HG02623 (cell line): ENCODE results near the gene ADARB2.
"Not testable (repeated sequence)": the region's sequence is repeated elsewhere in the genome, so short reads cannot be mapped to it uniquely, and the experiment has no call there.

Experiments used
- ATAC-seq: cut with Tn5 transposase; IDR thresholded peaks from one replicate; pipeline ENCODE4 v1.9.1; 2021; ENCODE audit warnings: moderate library complexity; ENCODE audit not compliant: unreplicated experiment

Gene ADARB2

DNA sequence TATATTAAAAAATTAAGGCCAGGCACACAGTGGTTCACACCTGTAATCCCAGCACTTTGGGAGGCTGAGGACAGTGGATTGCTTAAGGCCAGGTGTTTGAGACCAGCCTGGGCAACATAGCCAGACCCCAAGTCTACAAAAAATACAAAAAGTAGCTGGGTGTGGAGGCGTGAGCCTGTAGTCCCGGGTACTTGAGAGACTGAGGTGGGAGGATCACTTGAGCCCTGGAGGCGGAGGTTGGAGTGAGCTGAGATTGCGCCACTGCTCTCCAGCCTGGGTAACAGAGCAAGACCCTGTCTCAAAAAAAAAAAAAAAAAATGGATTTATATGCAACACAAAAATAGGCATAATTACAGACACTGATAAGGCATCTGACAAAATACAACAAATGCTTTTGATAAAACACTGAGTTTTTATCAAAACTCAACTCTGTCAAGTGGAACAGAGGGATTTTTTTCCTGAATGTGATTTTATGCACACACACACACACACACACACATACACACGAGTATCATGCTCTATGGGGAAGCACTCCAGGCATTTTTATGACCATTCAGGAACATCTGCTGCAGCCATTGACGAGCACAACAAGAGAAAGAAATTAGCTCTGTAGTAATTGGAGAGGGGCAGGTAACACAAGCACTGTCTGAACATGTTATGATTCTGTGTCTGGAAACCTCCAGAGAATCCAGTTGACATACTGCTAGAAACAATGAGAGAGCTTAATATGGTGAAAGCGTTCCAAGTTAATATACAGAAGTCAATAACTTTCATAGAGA is 488.0 kb downstream of the ADARB2 start:
- ATAC-seq: no peak

DNA sequence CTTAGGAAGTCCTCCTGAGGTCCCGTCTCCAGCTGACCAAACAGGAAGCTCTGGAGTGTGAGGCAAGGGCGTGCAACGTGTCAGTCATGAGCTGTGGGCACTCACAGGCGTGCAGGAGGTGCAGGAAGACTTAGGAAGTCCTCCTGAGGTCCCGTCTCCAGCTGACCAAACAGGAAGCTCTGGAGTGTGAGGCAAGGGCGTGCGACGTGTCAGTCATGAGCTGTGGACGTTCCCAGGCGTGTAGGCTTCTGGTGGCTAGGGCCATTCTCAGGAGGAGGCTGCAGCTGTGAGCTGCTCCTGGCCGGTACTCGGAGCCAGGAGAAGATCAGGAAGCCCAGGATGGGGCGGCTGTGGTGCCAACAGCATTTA is 489.1 kb downstream of the ADARB2 start:
- not testable (repeated sequence) for ATAC-seq

- ATAC-seq: no peak
These were observed 489.6 kb downstream of the ADARB2 start for GRCh38 chr10:1247598-1248261.

GRCh38 chr10:1244493-1244892 is 492.8 kb downstream of the ADARB2 start:
- no peak for ATAC-seq

DNA sequence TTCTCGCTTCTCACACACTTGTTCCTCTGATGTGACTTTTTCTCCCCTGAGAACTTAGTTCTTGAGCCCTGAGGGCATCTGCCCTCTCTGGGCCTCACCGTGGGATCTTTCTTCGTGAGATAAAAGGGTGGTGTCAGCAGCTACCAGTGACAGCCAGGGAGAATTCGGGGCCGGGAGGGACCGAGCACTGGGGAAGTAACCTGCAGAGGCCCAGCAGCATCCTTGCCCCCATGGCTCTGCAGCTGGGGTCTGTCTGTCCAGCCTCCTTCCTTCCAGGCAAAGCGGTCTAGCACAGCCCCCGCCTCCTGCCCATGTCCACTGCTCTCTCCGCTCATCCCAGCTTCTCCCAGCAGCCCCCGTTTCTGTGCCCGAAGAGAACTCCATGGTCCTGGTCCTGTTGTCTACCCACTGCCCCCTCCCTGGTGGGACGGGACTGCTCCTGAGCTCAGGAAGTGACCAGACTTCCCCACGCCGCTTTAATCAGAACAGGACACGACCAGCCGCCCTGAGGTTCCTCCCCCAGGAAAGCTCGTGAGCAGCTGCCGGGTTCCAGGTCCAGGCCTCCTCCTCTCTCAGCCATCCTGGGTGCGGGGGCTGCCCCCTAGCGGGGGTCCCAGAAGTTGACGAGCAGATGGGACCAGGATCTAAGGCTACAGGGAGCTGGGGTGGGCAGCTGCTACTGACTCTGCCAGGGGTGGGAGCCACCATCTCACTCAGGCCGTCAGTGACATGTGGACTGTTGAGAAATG is 493.7 kb downstream of the ADARB2 start:
- no peak for ATAC-seq

- ATAC-seq: no peak
These were observed 494.4 kb downstream of the ADARB2 start for GRCh38 chr10:1242975-1243374.

DNA sequence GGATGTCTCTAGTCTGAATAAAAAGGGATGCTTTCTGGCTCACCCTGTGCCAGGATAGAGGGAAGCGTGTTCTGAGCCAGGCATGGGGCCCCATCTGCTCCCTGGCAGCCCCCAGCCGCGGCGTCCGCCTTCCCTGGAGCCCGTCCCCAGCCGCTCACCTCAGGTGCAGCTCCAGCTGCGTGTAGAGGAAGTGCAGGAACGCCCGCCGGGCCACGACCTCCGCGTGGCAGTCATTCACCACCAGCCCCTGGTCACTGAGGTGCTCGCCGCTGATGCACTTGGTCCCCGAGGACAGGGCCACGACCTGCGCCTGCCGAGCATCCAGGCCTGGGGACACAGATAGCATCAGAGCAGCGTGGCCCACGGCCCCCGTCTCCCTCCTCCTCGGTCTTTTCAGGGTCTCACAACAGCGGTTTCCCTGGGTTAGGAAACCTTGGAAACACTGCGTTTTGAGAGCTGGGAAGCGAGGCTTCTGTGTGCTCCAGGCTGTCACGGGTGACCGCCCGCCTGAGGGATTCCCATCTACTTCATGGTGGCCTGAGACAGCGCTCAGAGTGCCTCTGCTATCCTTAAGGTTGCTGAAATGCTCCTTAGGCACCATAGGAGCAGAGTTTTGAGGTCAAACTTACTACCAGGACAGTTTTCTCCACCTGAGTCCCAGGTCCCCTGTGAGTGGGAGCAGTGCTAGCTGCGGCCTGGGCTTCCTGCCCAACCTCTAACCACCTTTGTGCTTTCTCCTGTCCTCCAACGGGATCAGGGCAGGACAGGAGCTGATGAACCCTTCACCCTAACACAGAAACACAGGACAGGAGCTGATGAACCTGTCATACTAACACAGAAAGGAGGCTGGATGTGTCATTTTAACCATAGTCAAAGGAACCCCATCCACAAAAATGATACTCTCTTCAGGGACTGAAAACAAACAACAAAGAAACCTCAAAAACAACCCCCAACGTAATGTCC is 495.1 kb downstream of the ADARB2 start:
- no peak for ATAC-seq

GRCh38 chr10:1241322-1241890 is 495.9 kb downstream of the ADARB2 start:
- ATAC-seq: no peak

GRCh38 chr10:1240341-1240775 is 497.0 kb downstream of the ADARB2 start:
- ATAC-seq: no peak

GRCh38 chr10:1233031-1233430 is 504.3 kb downstream of the ADARB2 start:
- ATAC-seq: no peak

DNA sequence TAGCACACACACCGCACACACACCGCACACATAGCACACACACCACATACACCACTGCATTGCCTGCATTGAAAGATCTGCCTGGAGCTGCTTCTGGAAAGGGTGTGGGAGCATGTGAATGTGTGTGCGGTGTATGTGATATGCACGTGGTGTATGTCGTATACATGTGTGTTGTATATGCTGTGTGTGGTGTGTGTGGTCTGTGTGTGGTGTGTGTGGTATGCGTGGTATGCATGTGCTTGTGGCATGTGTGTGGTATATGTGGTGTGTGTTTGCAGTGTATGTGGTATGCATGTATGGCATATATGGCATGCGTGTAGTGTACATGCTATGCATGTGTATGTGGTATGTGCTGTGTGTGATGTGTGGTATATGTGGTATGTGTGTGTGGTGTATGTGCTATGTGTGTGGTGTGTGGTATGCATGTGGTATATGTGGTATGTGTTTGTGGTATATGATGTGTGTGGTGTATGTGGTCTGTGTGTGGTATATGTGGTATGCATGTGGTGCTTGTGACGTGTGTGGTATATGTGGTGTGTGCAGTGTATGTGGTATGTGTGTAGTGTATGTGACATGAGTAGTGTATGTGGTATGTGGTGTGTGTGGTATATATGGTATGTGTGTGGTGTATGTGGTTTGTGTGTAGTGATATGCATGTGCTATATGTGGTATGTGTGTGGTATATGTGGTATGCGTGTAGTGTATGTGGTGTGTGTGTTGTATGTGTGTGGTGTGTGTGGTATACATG is 505.0 kb downstream of the ADARB2 start:
- ATAC-seq: no peak

- no peak for ATAC-seq
These were observed 506.6 kb downstream of the ADARB2 start for GRCh38 chr10:1230592-1231275.

- ATAC-seq: no peak
These were observed 507.2 kb downstream of the ADARB2 start for GRCh38 chr10:1230138-1230537.

DNA sequence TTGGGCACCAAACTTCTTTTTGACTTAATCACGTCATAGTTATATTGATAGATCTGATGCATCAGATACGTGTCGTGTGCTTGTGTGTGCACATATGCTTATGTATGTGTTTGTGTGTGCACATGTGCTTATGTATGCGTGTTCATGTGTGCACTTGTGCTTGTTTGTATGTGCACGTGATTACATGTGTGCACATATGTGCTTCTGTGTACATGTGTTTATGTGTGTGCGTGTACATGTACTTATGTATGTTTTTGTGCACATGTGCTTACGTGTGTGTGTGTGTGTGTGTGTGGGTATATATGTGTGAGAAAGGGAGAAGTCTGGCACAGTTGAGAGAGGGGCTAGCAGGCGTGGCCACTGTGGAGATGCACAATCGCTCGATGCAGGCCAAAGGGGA is 507.8 kb downstream of the ADARB2 start:
- ATAC-seq: no peak

GRCh38 chr10:1229116-1229515 is 508.2 kb downstream of the ADARB2 start:
- ATAC-seq: no peak

GRCh38 chr10:1228467-1228975 is 508.8 kb downstream of the ADARB2 start:
- ATAC-seq: no peak

GRCh38 chr10:1227510-1228402 is 509.6 kb downstream of the ADARB2 start:
- ATAC-seq: no peak

DNA sequence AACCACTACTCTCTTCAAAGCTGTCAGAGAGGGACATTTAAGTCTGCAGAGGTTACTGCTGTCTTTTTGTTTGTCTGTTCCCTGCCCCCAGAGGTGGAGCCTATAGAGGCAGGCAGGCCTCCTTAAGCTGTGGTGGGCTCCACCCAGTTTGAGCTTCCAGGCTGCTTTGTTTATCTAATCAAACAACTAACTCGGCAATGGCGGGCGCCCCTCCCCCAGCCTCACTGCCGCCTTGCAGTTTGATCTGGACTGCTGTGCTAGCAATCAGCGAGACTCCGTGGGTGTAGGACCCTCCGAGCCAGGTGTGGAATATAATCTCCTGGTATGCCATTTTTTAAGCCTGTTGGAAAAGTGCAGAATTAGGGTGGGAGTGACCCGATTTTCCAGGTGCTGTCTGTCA is 510.4 kb downstream of the ADARB2 start:
- not testable (repeated sequence) for ATAC-seq
